PC-9 (cell line): ENCODE measurements around the gene PROSER2.

Experiments used
- CTCF ChIP-seq: fragments of 200-600 bp; sonication (generic); conservative IDR thresholded peaks from 2 replicates; pipeline ENCODE4 v1.6.1; 2017; ENCODE audit warnings: mixed run types, antibody characterized with exemption, mild to moderate bottlenecking, moderate library complexity
- EZH2 ChIP-seq: fragments of 200-600 bp; sonication (generic); IDR thresholded peaks from 2 replicates; pipeline ENCODE4 v1.8.0; 2017; ENCODE audit warnings: antibody characterized with exemption, low read depth

DNA sequence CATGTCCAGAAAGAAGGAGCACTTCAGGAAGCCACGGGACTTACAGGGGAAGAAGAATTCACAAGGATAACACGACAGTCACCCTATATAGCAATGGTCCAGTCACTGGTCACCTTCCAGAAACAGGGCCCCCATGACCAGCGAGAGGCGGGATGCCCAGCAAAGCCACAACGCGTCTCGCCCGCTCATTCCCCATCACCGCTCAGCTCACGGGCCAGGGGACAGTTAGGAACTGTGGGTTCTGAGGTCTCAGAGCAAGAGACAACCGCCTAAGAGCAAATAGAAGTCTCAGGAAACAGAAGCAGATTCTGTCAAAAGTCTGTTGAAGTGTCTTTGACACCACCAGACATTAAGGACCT, 71.9 kb downstream of the PROSER2 start:
- TF ChIP-seq CTCF = no peak
- TF ChIP-seq EZH2 = no peak
